ENCODE data around the gene MBD3.

GRCh38 chr19:1575323-1576241, 17.1 kb downstream of the MBD3 start:
- TF ChIP-seq CTCF (IDR thresholded peaks at IDR 0.05), result no peak
- no peak for TF ChIP-seq EP300 (IDR thresholded peaks at IDR 0.05)
- TF ChIP-seq POLR2A (IDR thresholded peaks at IDR 0.05), result no peak
